Fibroblast of lung (primary cell): ENCODE data around the gene IGLL1. TPM values are rescaled to one million over a fixed set of nuclear protein-coding genes. Genes with fewer than 3 reads are reported as not detected.
"Not testable (repeated sequence)": the region's sequence is repeated elsewhere in the genome, so short reads cannot be mapped to it uniquely, and the experiment has no call there.

Source experiments
- DNase-seq, 2 donors: peaks; one replicate each; pipeline versions ENCODE4 v3.0.0 to v3.0.0-alpha.2; 2010; ENCODE audit warnings: low read depth in 2 of 2
- H2AFZ ChIP-seq: 2 replicates; pipeline ENCODE4 v1.5.1; 2012; ENCODE audit warnings: low read length, control low read depth, inconsistent platforms
- H3K27ac ChIP-seq: 2 replicates; pipeline ENCODE4 v1.5.1; 2011; ENCODE audit warnings: low read length, control low read depth; ENCODE audit not compliant: insufficient read depth
- H3K27me3 ChIP-seq: 2 replicates; pipeline ENCODE4 v1.5.1; 2011; ENCODE audit warnings: mild to moderate bottlenecking, low read length; ENCODE audit not compliant: control insufficient read depth, insufficient read depth
- H3K36me3 ChIP-seq: 2 replicates; pipeline ENCODE4 v1.5.1; 2011; ENCODE audit warnings: low read length; ENCODE audit not compliant: control insufficient read depth, insufficient read depth
- H3K4me1 ChIP-seq: 2 replicates; pipeline ENCODE4 v1.5.1; 2011; ENCODE audit warnings: low read length; ENCODE audit not compliant: control insufficient read depth, insufficient read depth; ENCODE audit errors: extremely low read depth
- H3K4me2 ChIP-seq: 2 replicates; pipeline ENCODE4 v1.5.1; 2011; ENCODE audit warnings: low read length, control low read depth; ENCODE audit not compliant: insufficient read depth; ENCODE audit errors: extremely low read depth
- H3K4me3 ChIP-seq, 4 experiments: fragments of 200-600 bp in 1 of 4; sonication (generic) in 1 of 4; replicated peaks in 1 of 4; 2 replicates each; pipeline ENCODE4 v1.5.1; 2011 to 2016; ENCODE audit warnings: low read length in 4 of 4, low read depth in 3 of 4, mild to moderate bottlenecking in 3 of 4, control low read depth in 2 of 4, inconsistent platforms in 1 of 4, mixed read lengths in 1 of 4; ENCODE audit not compliant: insufficient read depth in 1 of 4; ENCODE audit errors: control extremely low read depth in 1 of 4
- H3K79me2 ChIP-seq: 2 replicates; pipeline ENCODE4 v1.5.1; 2012; ENCODE audit warnings: mild to moderate bottlenecking, low read length, inconsistent platforms; ENCODE audit not compliant: control insufficient read depth, insufficient read depth
- H3K9ac ChIP-seq: 2 replicates; pipeline ENCODE4 v1.5.1; 2011; ENCODE audit warnings: mild to moderate bottlenecking, low read length, control low read depth; ENCODE audit not compliant: insufficient read depth
- H3K9me3 ChIP-seq: 2 replicates; pipeline ENCODE4 v1.5.1; 2012; ENCODE audit warnings: low read depth, low read length; ENCODE audit not compliant: control insufficient read depth, insufficient read depth
- H4K20me1 ChIP-seq: 2 replicates; pipeline ENCODE4 v1.5.1; 2011; ENCODE audit warnings: low read length; ENCODE audit not compliant: control insufficient read depth, insufficient read depth; ENCODE audit errors: extremely low read depth
- CTCF ChIP-seq, 2 donors: IDR thresholded peaks in 1 of 2; conservative IDR thresholded peaks in 1 of 2; 1 replicate in 1 of 2; 2 replicates in 1 of 2; pipeline ENCODE4 v1.5.1; 2011 to 2012; ENCODE audit warnings: low read length in 2 of 2, control low read depth in 1 of 2, inconsistent platforms in 1 of 2, low read depth in 1 of 2, mild to moderate bottlenecking in 1 of 2
- EZH2 ChIP-seq: IDR thresholded peaks from 2 replicates; pipeline ENCODE4 v1.5.1; 2012; ENCODE audit warnings: low read length, control low read depth, mild to moderate bottlenecking; ENCODE audit errors: missing control alignments
- polyA plus RNA-seq, 2 donors: library from polyadenylated mRNA; depleted of rRNA in 1 of 2; stranded (reverse) in 1 of 2; unstranded in 1 of 2; fragments of >200 nt; gene quantifications; 2 replicates each; pipeline ENCODE4 v1.2.1, GENCODE V29; 2011 to 2012; ENCODE audit warnings: missing spikeins in 1 of 2
- total RNA-seq: library from RNA; depleted of rRNA; stranded (reverse); fragments of >200 nt; gene quantifications from 2 replicates; pipeline ENCODE4 v1.2.1, GENCODE V29; 2014

IGLL1 gene
- total and polyA plus RNA-seq, 2 donors (not counting 1 experiment from before 2014, with no cell fraction given), result not detected

GRCh38 chr22:23537830-23538695, 42.0 kb downstream of the IGLL1 start:
- not testable (repeated sequence) for H3K9me3 ChIP-seq, H3K79me2 ChIP-seq, H3K36me3 ChIP-seq, H2AFZ ChIP-seq, H3K4me2 ChIP-seq, H3K9ac ChIP-seq, H3K4me1 ChIP-seq, H3K27ac ChIP-seq, H3K4me3 ChIP-seq, H3K27me3 ChIP-seq, H4K20me1 ChIP-seq
- peak in 1 of 2 donors; percentile 54 for DNase-seq

- Histone ChIP-seq H4K20me1 (no peaks in the 10 kb centered on the region), H3K9ac (no peak overlapping the region), H3K36me3 (no peaks in the 10 kb centered on the region), H3K4me1 (no peaks in the 10 kb centered on the region), H3K4me3 (no peak overlapping the region), H3K27ac (no peak overlapping the region), H3K9me3 (no peaks in the 10 kb centered on the region), H2AFZ (no peak overlapping the region), H3K79me2 (no peaks in the 10 kb centered on the region), H3K27me3 (no peaks in the 10 kb centered on the region), H3K4me2 (no peak overlapping the region)
- no peak for DNase-seq
- TF ChIP-seq CTCF (conservative IDR thresholded peaks at IDR 0.05 in 1 of 2, IDR thresholded peaks at IDR 0.05 in 1 of 2; ENCODE audit: low read depth in 1 of 2, low read length in 2 of 2), result no peak
- no peak for TF ChIP-seq EZH2
These were observed 42.7 kb downstream of the IGLL1 start for GRCh38 chr22:23537416-23537815.

- Histone ChIP-seq H3K9me3 (no peaks in the 10 kb centered on the region), H3K4me1 (no peaks in the 10 kb centered on the region), H3K79me2 (no peaks in the 10 kb centered on the region), H3K9ac (no peak overlapping the region), H3K4me2 (no peak overlapping the region), H2AFZ (no peak overlapping the region), H3K4me3 (no peak overlapping the region), H3K27ac (no peak overlapping the region), H3K36me3 (no peaks in the 10 kb centered on the region), H4K20me1 (no peaks in the 10 kb centered on the region), H3K27me3 (no peaks in the 10 kb centered on the region)
- TF ChIP-seq EZH2 (no peak), CTCF (conservative IDR thresholded peaks at IDR 0.05 in 1 of 2, IDR thresholded peaks at IDR 0.05 in 1 of 2; ENCODE audit: low read depth in 1 of 2, low read length in 2 of 2) (no peak)
- DNase-seq, result no peak
These were observed 43.2 kb downstream of the IGLL1 start for GRCh38 chr22:23536821-23537345.

- H2AFZ ChIP-seq, H3K79me2 ChIP-seq, H3K27ac ChIP-seq, H3K9ac ChIP-seq, H3K4me2 ChIP-seq, H3K27me3 ChIP-seq, H3K4me3 ChIP-seq, H3K36me3 ChIP-seq, H4K20me1 ChIP-seq, H3K9me3 ChIP-seq, H3K4me1 ChIP-seq, DNase-seq: not testable (repeated sequence)
These were observed 44.1 kb downstream of the IGLL1 start for GRCh38 chr22:23535790-23536661.
